ENCODE measurements around the gene IDI2. TPM values are rescaled to one million over a fixed set of nuclear protein-coding genes. Genes with fewer than 3 reads are reported as not detected.
A peak's percentile ranks its signal among the peaks of the same experiment; 100 is the strongest.

Gene IDI2
- polyA plus RNA-seq, 3 donors = not detected

GRCh38 chr10:1061930-1062774 lies 36.5 kb upstream of the IDI2 start:
- Histone ChIP-seq H3K9me3 (replicated peaks in 1 of 2; ENCODE audit: control insufficient read depth in 1 of 2, insufficient read depth in 1 of 2, low read length in 2 of 2) (no peaks in the 10 kb centered on the region), H3K27me3 (ENCODE audit: control insufficient read depth in 2 of 2, insufficient read depth in 2 of 2, low read length in 2 of 2) (no peaks in the 10 kb centered on the region), H3K36me3 (replicated peaks in 1 of 2; ENCODE audit: control insufficient read depth in 1 of 2, insufficient read depth in 2 of 2, low read length in 2 of 2) (peaks cover 19 to 53% of the 10 kb centered on the region in 2 donors), H2AFZ (ENCODE audit: insufficient read depth, low read depth, low read length, poor library complexity, severe bottlenecking) (no peak overlapping the region), H3K27ac (ENCODE audit: low read depth in 1 of 2, low read length in 2 of 2) (peak overlapping the region in 1 of 2 donors; percentile 36), H4K20me1 (ENCODE audit: insufficient read depth, low read length) (peaks cover 87% of the 10 kb centered on the region), H3K9ac (ENCODE audit: insufficient read depth, low read length, poor library complexity, severe bottlenecking) (no peak overlapping the region), H3K4me3 (replicated peaks in 1 of 3; ENCODE audit: low read depth in 2 of 3, low read length in 3 of 3) (no peak overlapping the region), H3K4me1 (ENCODE audit: control insufficient read depth in 1 of 2, insufficient read depth in 2 of 2, low read length in 2 of 2) (peaks cover 13 to 18% of the 10 kb centered on the region in 2 donors), H3K79me2 (ENCODE audit: insufficient read depth, low read length) (peaks cover 98% of the 10 kb centered on the region), H3K4me2 (replicated peaks; ENCODE audit: extremely low read depth, low read length, poor library complexity, severe bottlenecking) (no peak overlapping the region)
- DNase-seq = no peak
- peaks cover 29 to 52% of the 10 kb centered on the region in 2 donors for H3K36me3 Mint-ChIP-seq
- H3K27me3 Mint-ChIP-seq (ENCODE audit: low read depth in 3 of 3) = peaks cover 0 to 1% (median 0%) of the 10 kb centered on the region in 3 donors
- WGBS (ENCODE audit: insufficient coverage) = 93% methylated on average over 5 of the region's 7 CpGs
- intact Hi-C loops (cut with micrococcal nuclease) = no loop called here
- no peak overlapping the region for H3K4me3 Mint-ChIP-seq
- H3K27ac Mint-ChIP-seq = peak overlapping the region in 3 of 7 donors; percentile 39 to 59 (median 54)
- no peaks in the 10 kb centered on the region for H3K9me3 Mint-ChIP-seq
- peaks cover 51% of the 10 kb centered on the region for H3K4me1 Mint-ChIP-seq
- TF ChIP-seq CTCF (IDR thresholded peaks at IDR 0.05) = no peak

DNA sequence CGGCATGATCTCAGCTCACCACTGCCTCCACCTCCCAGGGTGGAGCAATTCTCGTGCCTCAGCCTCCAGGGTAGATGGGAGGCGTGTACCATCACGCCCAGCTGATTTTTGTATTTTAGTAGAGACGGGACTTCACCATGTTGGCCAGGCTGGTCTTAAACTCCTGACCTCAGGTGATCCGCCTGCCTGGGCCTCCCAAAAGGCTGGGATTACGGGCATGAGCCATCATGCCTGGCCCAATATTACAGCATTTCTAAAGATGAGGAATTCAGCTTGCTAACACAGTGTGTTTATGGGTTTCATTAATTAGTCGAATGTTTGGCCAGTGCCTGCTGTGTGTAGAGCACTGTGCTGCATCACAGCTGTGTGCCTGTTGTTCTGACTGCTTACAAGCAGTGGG lies 34.2 kb upstream of the IDI2 start:
- Mint-ChIP-seq H3K4me3 (no peak overlapping the region), H3K36me3 (peaks cover 22 to 45% of the 10 kb centered on the region in 2 donors), H3K27ac (peak overlapping the region in 5 of 7 donors; percentile 14 to 73 (median 66)), H3K9me3 (peaks cover 0 to 3% (median 0%) of the 10 kb centered on the region in 7 donors), H3K4me1 (peaks cover 57% of the 10 kb centered on the region), H3K27me3 (ENCODE audit: low read depth in 3 of 3) (peaks cover 0 to 1% (median 0%) of the 10 kb centered on the region in 3 donors)
- peaks cover 19 to 52% of the 10 kb centered on the region in 2 donors for H3K36me3 ChIP-seq (replicated peaks in 1 of 2; ENCODE audit: control insufficient read depth in 1 of 2, insufficient read depth in 2 of 2, low read length in 2 of 2)
- no peak overlapping the region for H3K9ac ChIP-seq (ENCODE audit: insufficient read depth, low read length, poor library complexity, severe bottlenecking)
- peaks cover 91% of the 10 kb centered on the region for H3K79me2 ChIP-seq (ENCODE audit: insufficient read depth, low read length)
- 91% methylated on average over 6 of the region's 8 CpGs for WGBS (ENCODE audit: insufficient coverage)
- H3K27me3 ChIP-seq (ENCODE audit: control insufficient read depth in 2 of 2, insufficient read depth in 2 of 2, low read length in 2 of 2) = no peaks in the 10 kb centered on the region
- H4K20me1 ChIP-seq (ENCODE audit: insufficient read depth, low read length) = peaks cover 77% of the 10 kb centered on the region
- H3K4me1 ChIP-seq (ENCODE audit: control insufficient read depth in 1 of 2, insufficient read depth in 2 of 2, low read length in 2 of 2) = peaks cover 19 to 24% of the 10 kb centered on the region in 2 donors
- DNase-seq = no peak
- H3K4me2 ChIP-seq (replicated peaks; ENCODE audit: extremely low read depth, low read length, poor library complexity, severe bottlenecking) = no peak overlapping the region
- H3K4me3 ChIP-seq (replicated peaks in 1 of 3; ENCODE audit: low read depth in 2 of 3, low read length in 3 of 3) = no peak overlapping the region
- no peak overlapping the region for H2AFZ ChIP-seq (ENCODE audit: insufficient read depth, low read depth, low read length, poor library complexity, severe bottlenecking)
- no peaks in the 10 kb centered on the region for H3K9me3 ChIP-seq (replicated peaks in 1 of 2; ENCODE audit: control insufficient read depth in 1 of 2, insufficient read depth in 1 of 2, low read length in 2 of 2)
- TF ChIP-seq CTCF (IDR thresholded peaks at IDR 0.05) = no peak
- intact Hi-C loops (cut with micrococcal nuclease) = loop anchor here (5.0 kb wide), 2 partner anchors 73 to 133 kb away; partner anchors contain the start of gene GTPBP4 (in 1 of the 2)
- H3K27ac ChIP-seq (ENCODE audit: low read depth in 1 of 2, low read length in 2 of 2) = peak overlapping the region in 1 of 2 donors; percentile 13

Measured in CD14-positive monocyte (primary cell).